Measurements from ENCODE around the gene GPC4. TPM values are rescaled to one million over a fixed set of nuclear protein-coding genes. Genes with fewer than 3 reads are reported as not detected.

The GPC4 gene
- total RNA-seq, 1 donor from 2014 or later = 86.4 TPM

GRCh38 chrX:133384454-133384853, 30.8 kb downstream of the GPC4 start:
- TF ChIP-seq EZH2 (IDR thresholded peaks at IDR 0.05; ENCODE audit: insufficient read depth, low read length) = no peak
- Histone ChIP-seq H3K4me1 (ENCODE audit: insufficient read depth, low read length) (no peaks in the 10 kb centered on the region), H2AFZ (ENCODE audit: low read depth, low read length) (no peak overlapping the region), H3K27ac (ENCODE audit: low read depth, low read length) (no peak overlapping the region), H3K4me3 (ENCODE audit: insufficient read depth, low read depth, low read length) (no peak overlapping the region), H3K4me2 (ENCODE audit: low read length) (no peak overlapping the region), H3K36me3 (ENCODE audit: insufficient read depth, low read length) (no peaks in the 10 kb centered on the region), H3K9me3 (ENCODE audit: insufficient read depth, low read depth, low read length) (no peaks in the 10 kb centered on the region), H4K20me1 (ENCODE audit: insufficient read depth, low read length) (no peaks in the 10 kb centered on the region), H3K9ac (ENCODE audit: low read length) (no peak overlapping the region), H3K79me2 (ENCODE audit: insufficient read depth, low read length) (peaks cover 3% of the 10 kb centered on the region), H3K27me3 (ENCODE audit: insufficient read depth, low read length) (no peaks in the 10 kb centered on the region)
- Mint-ChIP-seq H3K27me3 (ENCODE audit: low read depth, unreplicated experiment) (no peaks in the 10 kb centered on the region), H3K4me1 (ENCODE audit: low read depth, unreplicated experiment) (peaks cover 7% of the 10 kb centered on the region), H3K9me3 (ENCODE audit: unreplicated experiment) (no peaks in the 10 kb centered on the region), H3K27ac (ENCODE audit: unreplicated experiment) (no peak overlapping the region), H3K36me3 (ENCODE audit: low read depth, unreplicated experiment) (no peaks in the 10 kb centered on the region), H3K4me3 (ENCODE audit: unreplicated experiment) (no peak overlapping the region)
- FAIRE-seq (no peak), DNase-seq (ENCODE audit: low read depth) (no peak)

GRCh38 chrX:133380711-133381619, 34.3 kb downstream of the GPC4 start:
- Histone ChIP-seq H2AFZ (ENCODE audit: low read depth, low read length) (no peak overlapping the region), H3K27me3 (ENCODE audit: insufficient read depth, low read length) (no peaks in the 10 kb centered on the region), H3K4me3 (ENCODE audit: insufficient read depth, low read depth, low read length) (no peak overlapping the region), H3K9me3 (ENCODE audit: insufficient read depth, low read depth, low read length) (no peaks in the 10 kb centered on the region), H3K27ac (ENCODE audit: low read depth, low read length) (no peak overlapping the region), H3K4me1 (ENCODE audit: insufficient read depth, low read length) (no peaks in the 10 kb centered on the region), H3K36me3 (ENCODE audit: insufficient read depth, low read length) (no peaks in the 10 kb centered on the region), H3K9ac (ENCODE audit: low read length) (no peak overlapping the region), H3K79me2 (ENCODE audit: insufficient read depth, low read length) (peaks cover 7% of the 10 kb centered on the region), H4K20me1 (ENCODE audit: insufficient read depth, low read length) (no peaks in the 10 kb centered on the region), H3K4me2 (ENCODE audit: low read length) (no peak overlapping the region)
- peak; percentile 68 for FAIRE-seq
- no peak for DNase-seq (ENCODE audit: low read depth)
- Mint-ChIP-seq H3K27me3 (ENCODE audit: low read depth, unreplicated experiment) (no peaks in the 10 kb centered on the region), H3K4me1 (ENCODE audit: low read depth, unreplicated experiment) (peaks cover 12% of the 10 kb centered on the region), H3K4me3 (ENCODE audit: unreplicated experiment) (no peak overlapping the region), H3K27ac (ENCODE audit: unreplicated experiment) (no peak overlapping the region), H3K9me3 (ENCODE audit: unreplicated experiment) (no peaks in the 10 kb centered on the region), H3K36me3 (ENCODE audit: low read depth, unreplicated experiment) (no peaks in the 10 kb centered on the region)
- TF ChIP-seq EZH2 (IDR thresholded peaks at IDR 0.05; ENCODE audit: insufficient read depth, low read length) (no peak), CTCF (IDR thresholded peaks at IDR 0.05; ENCODE audit: insufficient read depth, low read depth, low read length) (no peak)

GRCh38 chrX:133376422-133376821, 38.9 kb downstream of the GPC4 start:
- H3K4me2 ChIP-seq (ENCODE audit: low read length) = no peak overlapping the region
- Mint-ChIP-seq H3K4me1 (ENCODE audit: low read depth, unreplicated experiment) (peaks cover 11% of the 10 kb centered on the region), H3K27ac (ENCODE audit: unreplicated experiment) (no peak overlapping the region), H3K27me3 (ENCODE audit: low read depth, unreplicated experiment) (no peaks in the 10 kb centered on the region), H3K9me3 (ENCODE audit: unreplicated experiment) (no peaks in the 10 kb centered on the region), H3K36me3 (ENCODE audit: low read depth, unreplicated experiment) (no peaks in the 10 kb centered on the region), H3K4me3 (ENCODE audit: unreplicated experiment) (no peak overlapping the region)
- no peak overlapping the region for H3K27ac ChIP-seq (ENCODE audit: low read depth, low read length)
- H3K4me1 ChIP-seq (ENCODE audit: insufficient read depth, low read length) = no peaks in the 10 kb centered on the region
- no peak overlapping the region for H3K4me3 ChIP-seq (ENCODE audit: insufficient read depth, low read depth, low read length)
- FAIRE-seq (peak; percentile 26), DNase-seq (ENCODE audit: low read depth) (no peak)
- no peak overlapping the region for H3K9ac ChIP-seq (ENCODE audit: low read length)
- H3K27me3 ChIP-seq (ENCODE audit: insufficient read depth, low read length) = no peaks in the 10 kb centered on the region
- peaks cover 7% of the 10 kb centered on the region for H3K79me2 ChIP-seq (ENCODE audit: insufficient read depth, low read length)
- H3K36me3 ChIP-seq (ENCODE audit: insufficient read depth, low read length) = no peaks in the 10 kb centered on the region
- H2AFZ ChIP-seq (ENCODE audit: low read depth, low read length) = no peak overlapping the region
- no peaks in the 10 kb centered on the region for H4K20me1 ChIP-seq (ENCODE audit: insufficient read depth, low read length)
- TF ChIP-seq CTCF (IDR thresholded peaks at IDR 0.05; ENCODE audit: insufficient read depth, low read depth, low read length) (no peak), EZH2 (IDR thresholded peaks at IDR 0.05; ENCODE audit: insufficient read depth, low read length) (no peak)
- H3K9me3 ChIP-seq (ENCODE audit: insufficient read depth, low read depth, low read length) = no peaks in the 10 kb centered on the region

Measured in astrocyte (in vitro differentiated cells and primary cell).